Muscle of leg (tissue), 9 donors: Measurements from ENCODE around the gene PPP1R12B. TPM values are rescaled to one million over a fixed set of nuclear protein-coding genes. Genes with fewer than 3 reads are reported as not detected.

Source experiments
- polyA plus RNA-seq, 8 donors: library from polyadenylated mRNA; unstranded; fragments of 120-200 nt; gene quantifications; one replicate each; pipeline versions ENCODE4 v1.2.1 to v1.2.3, GENCODE V29; 2013; ENCODE audit warnings: inconsistent platforms in 1 of 8, low replicate concordance in 1 of 8; ENCODE audit not compliant: insufficient read length in 8 of 8, insufficient read depth in 1 of 8
- total RNA-seq: library from RNA; stranded (reverse); fragments of 120-200 nt; gene quantifications from one replicate; pipeline ENCODE4 v1.2.4, GENCODE V29; 2013

The PPP1R12B gene
- total and polyA plus RNA-seq, 9 donors = 49.8 to 81.8 (median 71.6) TPM

Other genes starting within 250 kb of the PPP1R12B start
- gene GPR37L1, start 225.8 kb upstream of the PPP1R12B start, total RNA-seq = 0.04 TPM
- gene GPR37L1, start 225.8 kb upstream of the PPP1R12B start, polyA plus RNA-seq = under 1 TPM; 0.02 to 0.34 (median 0.07) TPM
- gene ARL8A, start 204.0 kb upstream of the PPP1R12B start, total RNA-seq = 27.4 TPM
- gene ARL8A, start 204.0 kb upstream of the PPP1R12B start, polyA plus RNA-seq = 10 to 100 TPM; 34.2 to 41.9 (median 39.1) TPM
- 0.44 TPM for gene PTPN7, start 188.1 kb upstream of the PPP1R12B start, total RNA-seq
- 1 to 10 TPM in 2 of 8 donors, under 1 TPM in 6; 0.45 to 1.1 (median 0.61) TPM for gene PTPN7, start 188.1 kb upstream of the PPP1R12B start, polyA plus RNA-seq
- gene LGR6, start 154.9 kb upstream of the PPP1R12B start, total RNA-seq = 0.09 TPM
- gene LGR6, start 154.9 kb upstream of the PPP1R12B start, polyA plus RNA-seq = 1 to 10 TPM in 1 of 8 donors, under 1 TPM in 7; 0.20 to 4.2 (median 0.34) TPM
- gene UBE2T, start 6.8 kb upstream of the PPP1R12B start, total RNA-seq = 18.7 TPM
- gene UBE2T, start 6.8 kb upstream of the PPP1R12B start, polyA plus RNA-seq = 10 to 100 TPM; 20.4 to 27.0 (median 25.1) TPM